ENCODE data around the gene MIA2.

Gene MIA2

GRCh38 chr14:39395555-39396254 is 162.0 kb downstream of the MIA2 start:
- Histone ChIP-seq H3K36me3 (replicated peaks) (peaks cover 5% of the 10 kb centered on the region), H3K27ac (no peak overlapping the region)
- DNase-seq: peak; percentile 2

GRCh38 chr14:39396448-39396847 is 162.7 kb downstream of the MIA2 start:
- H3K4me3 ChIP-seq (ENCODE audit: low read depth, low read length): no peak overlapping the region
- no peak for DNase-seq
- TF ChIP-seq CTCF (IDR thresholded peaks at IDR 0.05; ENCODE audit: low read depth, low read length, missing control alignments): no peak
- no peaks in the 10 kb centered on the region for H3K27me3 ChIP-seq (replicated peaks)
- no peak overlapping the region for H3K27ac ChIP-seq
- H3K36me3 ChIP-seq (replicated peaks): peaks cover 5% of the 10 kb centered on the region
- in situ Hi-C loops (cut with HindIII; ENCODE audit: low pct_ligation_motif_present, low sequenced_read_pairs): no loop called here

More at GRCh38 chr14:39395555-39396254, 162.0 kb downstream of the MIA2 start:
- Histone ChIP-seq H3K27me3 (replicated peaks) (no peaks in the 10 kb centered on the region), H3K4me3 (ENCODE audit: low read depth, low read length) (no peak overlapping the region)
- no peak for TF ChIP-seq CTCF (IDR thresholded peaks at IDR 0.05; ENCODE audit: low read depth, low read length, missing control alignments)
- in situ Hi-C loops (cut with HindIII; ENCODE audit: low pct_ligation_motif_present, low sequenced_read_pairs): no loop called here

- H3K4me3 ChIP-seq (ENCODE audit: low read depth, low read length): no peak overlapping the region
- TF ChIP-seq CTCF (IDR thresholded peaks at IDR 0.05; ENCODE audit: low read depth, low read length, missing control alignments): no peak
- peaks cover 5% of the 10 kb centered on the region for H3K36me3 ChIP-seq (replicated peaks)
- no peak for DNase-seq
- no peak overlapping the region for H3K27ac ChIP-seq
- H3K27me3 ChIP-seq (replicated peaks): no peaks in the 10 kb centered on the region
- in situ Hi-C loops (cut with HindIII; ENCODE audit: low pct_ligation_motif_present, low sequenced_read_pairs): no loop called here
Observed at GRCh38 chr14:39398382-39398781, 164.7 kb downstream of the MIA2 start.

- Histone ChIP-seq H3K4me3 (ENCODE audit: low read depth, low read length) (no peak overlapping the region), H3K27me3 (replicated peaks) (no peaks in the 10 kb centered on the region), H3K27ac (no peak overlapping the region), H3K36me3 (replicated peaks) (no peaks in the 10 kb centered on the region)
- no peak for TF ChIP-seq CTCF (IDR thresholded peaks at IDR 0.05; ENCODE audit: low read depth, low read length, missing control alignments)
- no peak for DNase-seq
- in situ Hi-C loops (cut with HindIII; ENCODE audit: low pct_ligation_motif_present, low sequenced_read_pairs): no loop called here
Observed at GRCh38 chr14:39406560-39406959, 172.8 kb downstream of the MIA2 start.

GRCh38 chr14:39416072-39416471 is 182.4 kb downstream of the MIA2 start:
- Histone ChIP-seq H3K27me3 (replicated peaks) (no peaks in the 10 kb centered on the region), H3K27ac (no peak overlapping the region), H3K36me3 (replicated peaks) (no peaks in the 10 kb centered on the region), H3K4me3 (ENCODE audit: low read depth, low read length) (no peak overlapping the region)
- TF ChIP-seq CTCF (IDR thresholded peaks at IDR 0.05; ENCODE audit: low read depth, low read length, missing control alignments): no peak
- in situ Hi-C loops (cut with HindIII; ENCODE audit: low pct_ligation_motif_present, low sequenced_read_pairs): no loop called here
- DNase-seq: no peak

GRCh38 chr14:39417014-39417413 is 183.3 kb downstream of the MIA2 start:
- no peak for DNase-seq
- TF ChIP-seq CTCF (IDR thresholded peaks at IDR 0.05; ENCODE audit: low read depth, low read length, missing control alignments): peak; percentile 54
- Histone ChIP-seq H3K36me3 (replicated peaks) (no peaks in the 10 kb centered on the region), H3K27me3 (replicated peaks) (no peaks in the 10 kb centered on the region), H3K27ac (no peak overlapping the region), H3K4me3 (ENCODE audit: low read depth, low read length) (no peak overlapping the region)
- in situ Hi-C loops (cut with HindIII; ENCODE audit: low pct_ligation_motif_present, low sequenced_read_pairs): no loop called here
